HEK293 (cell line): ENCODE data around the gene SLC2A8.

Source experiments
- CTCF ChIA-PET: fragments of 350-600 bp; formaldehyde crosslinking; extraction: SDS; loops from one replicate; lab custom pipeline; 2021; ENCODE audit warnings: antibody characterized with exemption; lab: Yijun Ruan, JAX
- POLR2A ChIA-PET: fragments of 300-600 bp; formaldehyde crosslinking; extraction: SDS; loops from one replicate; lab custom pipeline; 2020; ENCODE audit warnings: antibody characterized with exemption, inconsistent platforms; lab: Yijun Ruan, JAX
- H3K27ac ChIP-seq: fragments of 200-500 bp; sonication (Bioruptor generic); 2 replicates; pipeline ENCODE4 v1.5.1; 2014; ENCODE audit warnings: low read depth, low read length, control low read depth, inconsistent platforms; ENCODE audit errors: extremely low read depth
- H3K36me3 ChIP-seq, 2 experiments: fragments of 200-500 bp in 1 of 2; sonication (Bioruptor generic) in 1 of 2; 1 replicate in 1 of 2; 2 replicates in 1 of 2; pipeline ENCODE4 v1.5.1; 2014 to 2017; ENCODE audit warnings: inconsistent platforms in 2 of 2, low read length in 2 of 2; ENCODE audit not compliant: control insufficient read depth in 2 of 2, insufficient read depth in 1 of 2
- H3K4me1 ChIP-seq: fragments of 200-500 bp; sonication (Bioruptor generic); 2 replicates; pipeline ENCODE4 v1.5.1; 2014; ENCODE audit warnings: mild to moderate bottlenecking, low read length, inconsistent platforms; ENCODE audit not compliant: control insufficient read depth, insufficient read depth
- H3K4me3 ChIP-seq: 2 replicates; pipeline ENCODE4 v1.5.1; 2011; ENCODE audit warnings: low read depth, mild to moderate bottlenecking, control low read depth, low read length, moderate library complexity
- H3K9me3 ChIP-seq: fragments of 200-500 bp; sonication (Bioruptor generic); 2 replicates; pipeline ENCODE4 v1.5.1; 2014; ENCODE audit warnings: low read depth, low read length, inconsistent platforms; ENCODE audit not compliant: control insufficient read depth, insufficient read depth
- KLF16 ChIP-seq: fragments of 450-650 bp; formaldehyde crosslinking; IDR thresholded peaks from 2 replicates; pipeline ENCODE4 v1.5.1; 2017; ENCODE audit warnings: missing biosample characterization, missing genetic modification characterization
- KLF8 ChIP-seq: fragments of 450-650 bp; formaldehyde crosslinking; IDR thresholded peaks from 2 replicates; pipeline ENCODE4 v1.5.1; 2016; ENCODE audit warnings: missing biosample characterization, missing genetic modification characterization
- PRDM2 ChIP-seq: fragments of 450-650 bp; formaldehyde crosslinking; IDR thresholded peaks from 2 replicates; pipeline ENCODE4 v1.5.1; 2016; ENCODE audit warnings: missing biosample characterization, missing genetic modification characterization, borderline replicate concordance
- ZNF155 ChIP-seq: fragments of 450-650 bp; formaldehyde crosslinking; IDR thresholded peaks from 2 replicates; pipeline ENCODE4 v1.5.1; 2016; ENCODE audit warnings: missing biosample characterization, missing genetic modification characterization
- ZNF274 ChIP-seq, 2 experiments: fragments of 200-500 bp in 1 of 2; fragments of 450-650 bp in 1 of 2; sonication (Bioruptor generic) in 1 of 2; formaldehyde crosslinking in 1 of 2; IDR thresholded peaks; 2 replicates each; pipeline versions ENCODE4 v1.5.1 to v1.6.1; 2014 to 2016; ENCODE audit warnings: borderline replicate concordance in 1 of 2, inconsistent platforms in 1 of 2, low read length in 1 of 2, missing biosample characterization in 1 of 2, missing genetic modification characterization in 1 of 2
- ZNF280C ChIP-seq: fragments of 450-650 bp; formaldehyde crosslinking; IDR thresholded peaks from 2 replicates; pipeline ENCODE4 v1.5.1; 2016; ENCODE audit warnings: missing biosample characterization, missing genetic modification characterization
- ZNF366 ChIP-seq: fragments of 450-650 bp; formaldehyde crosslinking; conservative IDR thresholded peaks from 2 replicates; pipeline ENCODE4 v1.5.1; 2016; ENCODE audit warnings: missing biosample characterization, missing genetic modification characterization
- ZNF544 ChIP-seq: fragments of 450-650 bp; formaldehyde crosslinking; IDR thresholded peaks from 2 replicates; pipeline ENCODE4 v1.5.0; 2017; ENCODE audit warnings: missing biosample characterization, missing genetic modification characterization
- ZNF548 ChIP-seq: fragments of 450-650 bp; formaldehyde crosslinking; IDR thresholded peaks from 2 replicates; pipeline ENCODE4 v1.5.1; 2016; ENCODE audit warnings: missing biosample characterization, missing genetic modification characterization
- ZNF645 ChIP-seq: fragments of 450-650 bp; formaldehyde crosslinking; IDR thresholded peaks from 2 replicates; pipeline ENCODE4; 2016; ENCODE audit warnings: missing biosample characterization, missing genetic modification characterization
- ZNF670 ChIP-seq: fragments of 450-650 bp; formaldehyde crosslinking; IDR thresholded peaks from 2 replicates; pipeline ENCODE4 v1.5.1; 2016; ENCODE audit warnings: missing biosample characterization, missing genetic modification characterization, low read depth
- ZNF692 ChIP-seq: fragments of 450-650 bp; formaldehyde crosslinking; IDR thresholded peaks from 2 replicates; pipeline ENCODE4 v1.5.1; 2016; ENCODE audit warnings: missing biosample characterization, missing genetic modification characterization
- ZNF830 ChIP-seq: fragments of 450-650 bp; IDR thresholded peaks from 2 replicates; pipeline ENCODE4 v1.5.0; 2018; ENCODE audit warnings: missing biosample characterization, missing genetic modification characterization, low read depth, mild to moderate bottlenecking, moderate library complexity
- TF ChIP-seq, protein P1 (sequence below): fragments of 450-650 bp; formaldehyde crosslinking; IDR thresholded peaks from 2 replicates; pipeline ENCODE4 v1.5.1; 2016; ENCODE audit warnings: missing biosample characterization, missing genetic modification characterization

The SLC2A8 gene

GRCh38 chr9:127423476-127423933, 26.5 kb downstream of the SLC2A8 start:
- no peak for TF ChIP-seq ZNF670
- TF ChIP-seq ZNF280C (tag by site-specific recombination) = no peak
- TF ChIP-seq KLF8 = no peak
- TF ChIP-seq ZNF366 (tag by site-specific recombination) = no peak
- TF ChIP-seq ZNF692 = no peak
- no peak for TF ChIP-seq PRDM2 (tag by site-specific recombination)
- TF ChIP-seq ZNF645 = no peak
- no peak for TF ChIP-seq KLF16
- TF ChIP-seq ZNF155 = no peak
- TF ChIP-seq ZNF548 (tag by site-specific recombination) = no peak
- no peak for TF ChIP-seq ZNF274 (IDR thresholded peaks at IDR 0.05; ENCODE audit: low read length)
- no peak for TF ChIP-seq ZNF274 (tag by site-specific recombination; IDR thresholded peaks at IDR 0.05; ENCODE audit: borderline replicate concordance)
- TF ChIP-seq ZNF544 (tag by site-specific recombination) = no peak
- TF ChIP-seq, protein P1, sequence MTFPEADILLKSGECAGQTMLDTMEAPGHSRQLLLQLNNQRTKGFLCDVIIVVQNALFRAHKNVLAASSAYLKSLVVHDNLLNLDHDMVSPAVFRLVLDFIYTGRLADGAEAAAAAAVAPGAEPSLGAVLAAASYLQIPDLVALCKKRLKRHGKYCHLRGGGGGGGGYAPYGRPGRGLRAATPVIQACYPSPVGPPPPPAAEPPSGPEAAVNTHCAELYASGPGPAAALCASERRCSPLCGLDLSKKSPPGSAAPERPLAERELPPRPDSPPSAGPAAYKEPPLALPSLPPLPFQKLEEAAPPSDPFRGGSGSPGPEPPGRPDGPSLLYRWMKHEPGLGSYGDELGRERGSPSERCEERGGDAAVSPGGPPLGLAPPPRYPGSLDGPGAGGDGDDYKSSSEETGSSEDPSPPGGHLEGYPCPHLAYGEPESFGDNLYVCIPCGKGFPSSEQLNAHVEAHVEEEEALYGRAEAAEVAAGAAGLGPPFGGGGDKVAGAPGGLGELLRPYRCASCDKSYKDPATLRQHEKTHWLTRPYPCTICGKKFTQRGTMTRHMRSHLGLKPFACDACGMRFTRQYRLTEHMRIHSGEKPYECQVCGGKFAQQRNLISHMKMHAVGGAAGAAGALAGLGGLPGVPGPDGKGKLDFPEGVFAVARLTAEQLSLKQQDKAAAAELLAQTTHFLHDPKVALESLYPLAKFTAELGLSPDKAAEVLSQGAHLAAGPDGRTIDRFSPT = no peak
- no peak for TF ChIP-seq ZNF830 (tag by site-specific recombination)
- no peaks in the 10 kb centered on the region for H3K9me3 ChIP-seq
- peaks cover 3 to 16% of the 10 kb centered on the region in 2 experiments; a peak in 2 of 3 replicates for H3K36me3 ChIP-seq
- ChIA-PET POLR2A (interaction anchor here (1.0 to 3.0 kb wide), 8 partner anchors 13 to 199 kb away, joined by 3 to 46 read pairs (median 10); partner anchors contain the start of genes LRSAM1, RPL12 and SLC2A8), CTCF (interaction anchor here (0.7 to 1.2 kb wide), 2 partner anchors 27 to 32 kb away, joined by 3 to 5 read pairs; partner anchors contain the start of gene SLC2A8)
- H3K4me3 ChIP-seq = peak overlapping the region; percentile 64
- peak overlapping the region; percentile 80 for H3K27ac ChIP-seq
- H3K4me1 ChIP-seq = 0 out of 2 replicates have a peak, but pooled peaks cover 5% of the 10 kb centered on the region
